ENCODE results near the gene GYPA.
A peak's percentile ranks its signal among the peaks of the same experiment; 100 is the strongest.
"Not testable (repeated sequence)": the region's sequence is repeated elsewhere in the genome, so short reads cannot be mapped to it uniquely, and the experiment has no call there.

Gene GYPA

GRCh38 chr4:144140594-144141295, at the start of gene GYPA:
TSS of gene GYPA (minus strand) at chr4:144140718. CDS start at chr4:144140635, 83 bp downstream.
- not testable (repeated sequence) for DNase-seq

- no peak for DNase-seq
Measured at GRCh38 chr4:144190009-144190408, 49.5 kb upstream of the GYPA start.

GRCh38 chr4:144189121-144189520, 48.6 kb upstream of the GYPA start:
- no peak for DNase-seq

- no peak for DNase-seq
Measured at GRCh38 chr4:144185086-144185485, 44.6 kb upstream of the GYPA start.

GRCh38 chr4:144183165-144183564, 42.6 kb upstream of the GYPA start:
- no peak for DNase-seq

- no peak for DNase-seq
Measured at GRCh38 chr4:144181391-144181790, 40.9 kb upstream of the GYPA start.

- no peak for DNase-seq
Measured at GRCh38 chr4:144179152-144179739, 38.7 kb upstream of the GYPA start.

- DNase-seq, result no peak
Measured at GRCh38 chr4:144178414-144178813, 37.9 kb upstream of the GYPA start.

GRCh38 chr4:144176476-144176875, 36.0 kb upstream of the GYPA start:
- no peak for DNase-seq

- peak in 1 of 2 donors; percentile 48 for DNase-seq
Measured at GRCh38 chr4:144174401-144175067, 34.0 kb upstream of the GYPA start.

GRCh38 chr4:144171697-144172096, 31.2 kb upstream of the GYPA start:
- no peak for DNase-seq

- DNase-seq, result no peak
Measured at GRCh38 chr4:144169211-144169610, 28.7 kb upstream of the GYPA start.

- no peak for DNase-seq
Measured at GRCh38 chr4:144154044-144154443, 13.5 kb upstream of the GYPA start.

- not testable (repeated sequence) for DNase-seq
Measured at GRCh38 chr4:144142690-144143326, 2.3 kb upstream of the GYPA start.

GRCh38 chr4:144141493-144141892, 975 bp upstream of the GYPA start:
- DNase-seq, result no peak

- DNase-seq, result not testable (repeated sequence)
Measured at GRCh38 chr4:144139991-144140390, 527 bp downstream of the GYPA start.

- DNase-seq, result not testable (repeated sequence)
Measured at GRCh38 chr4:144139547-144139946, 971 bp downstream of the GYPA start.

GRCh38 chr4:144138239-144138638, 2.3 kb downstream of the GYPA start:
- not testable (repeated sequence) for DNase-seq

- DNase-seq, result not testable (repeated sequence)
Measured at GRCh38 chr4:144137137-144137931, 3.2 kb downstream of the GYPA start.

GRCh38 chr4:144136189-144136588, 4.3 kb downstream of the GYPA start:
- not testable (repeated sequence) for DNase-seq

GRCh38 chr4:144130167-144130566, 10.4 kb downstream of the GYPA start:
- DNase-seq, result not testable (repeated sequence)

GRCh38 chr4:144129336-144129875, 11.1 kb downstream of the GYPA start:
- not testable (repeated sequence) for DNase-seq
